Measurements from ENCODE around the gene TMPRSS3.

Gene TMPRSS3

DNA sequence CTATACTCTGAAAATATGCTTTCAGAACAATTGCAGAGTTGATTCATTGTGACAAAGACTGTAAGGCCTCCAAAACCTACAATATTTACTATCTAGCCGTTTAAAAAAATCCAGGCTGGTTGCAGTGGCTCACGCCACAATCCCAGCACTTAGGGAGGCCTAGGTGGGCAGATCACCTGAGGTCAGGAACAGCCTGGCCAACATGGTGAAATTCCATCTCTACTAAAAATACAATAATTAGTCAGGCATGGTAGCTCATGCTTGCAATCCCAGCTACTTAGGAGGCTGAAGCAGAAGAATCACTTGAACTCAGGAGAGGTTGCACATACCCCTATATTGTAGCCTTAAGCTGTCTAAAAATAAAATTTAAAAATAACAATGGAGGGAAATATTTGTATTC is 39.8 kb downstream of the TMPRSS3 start (continued):
- TF ChIP-seq, protein P1, sequence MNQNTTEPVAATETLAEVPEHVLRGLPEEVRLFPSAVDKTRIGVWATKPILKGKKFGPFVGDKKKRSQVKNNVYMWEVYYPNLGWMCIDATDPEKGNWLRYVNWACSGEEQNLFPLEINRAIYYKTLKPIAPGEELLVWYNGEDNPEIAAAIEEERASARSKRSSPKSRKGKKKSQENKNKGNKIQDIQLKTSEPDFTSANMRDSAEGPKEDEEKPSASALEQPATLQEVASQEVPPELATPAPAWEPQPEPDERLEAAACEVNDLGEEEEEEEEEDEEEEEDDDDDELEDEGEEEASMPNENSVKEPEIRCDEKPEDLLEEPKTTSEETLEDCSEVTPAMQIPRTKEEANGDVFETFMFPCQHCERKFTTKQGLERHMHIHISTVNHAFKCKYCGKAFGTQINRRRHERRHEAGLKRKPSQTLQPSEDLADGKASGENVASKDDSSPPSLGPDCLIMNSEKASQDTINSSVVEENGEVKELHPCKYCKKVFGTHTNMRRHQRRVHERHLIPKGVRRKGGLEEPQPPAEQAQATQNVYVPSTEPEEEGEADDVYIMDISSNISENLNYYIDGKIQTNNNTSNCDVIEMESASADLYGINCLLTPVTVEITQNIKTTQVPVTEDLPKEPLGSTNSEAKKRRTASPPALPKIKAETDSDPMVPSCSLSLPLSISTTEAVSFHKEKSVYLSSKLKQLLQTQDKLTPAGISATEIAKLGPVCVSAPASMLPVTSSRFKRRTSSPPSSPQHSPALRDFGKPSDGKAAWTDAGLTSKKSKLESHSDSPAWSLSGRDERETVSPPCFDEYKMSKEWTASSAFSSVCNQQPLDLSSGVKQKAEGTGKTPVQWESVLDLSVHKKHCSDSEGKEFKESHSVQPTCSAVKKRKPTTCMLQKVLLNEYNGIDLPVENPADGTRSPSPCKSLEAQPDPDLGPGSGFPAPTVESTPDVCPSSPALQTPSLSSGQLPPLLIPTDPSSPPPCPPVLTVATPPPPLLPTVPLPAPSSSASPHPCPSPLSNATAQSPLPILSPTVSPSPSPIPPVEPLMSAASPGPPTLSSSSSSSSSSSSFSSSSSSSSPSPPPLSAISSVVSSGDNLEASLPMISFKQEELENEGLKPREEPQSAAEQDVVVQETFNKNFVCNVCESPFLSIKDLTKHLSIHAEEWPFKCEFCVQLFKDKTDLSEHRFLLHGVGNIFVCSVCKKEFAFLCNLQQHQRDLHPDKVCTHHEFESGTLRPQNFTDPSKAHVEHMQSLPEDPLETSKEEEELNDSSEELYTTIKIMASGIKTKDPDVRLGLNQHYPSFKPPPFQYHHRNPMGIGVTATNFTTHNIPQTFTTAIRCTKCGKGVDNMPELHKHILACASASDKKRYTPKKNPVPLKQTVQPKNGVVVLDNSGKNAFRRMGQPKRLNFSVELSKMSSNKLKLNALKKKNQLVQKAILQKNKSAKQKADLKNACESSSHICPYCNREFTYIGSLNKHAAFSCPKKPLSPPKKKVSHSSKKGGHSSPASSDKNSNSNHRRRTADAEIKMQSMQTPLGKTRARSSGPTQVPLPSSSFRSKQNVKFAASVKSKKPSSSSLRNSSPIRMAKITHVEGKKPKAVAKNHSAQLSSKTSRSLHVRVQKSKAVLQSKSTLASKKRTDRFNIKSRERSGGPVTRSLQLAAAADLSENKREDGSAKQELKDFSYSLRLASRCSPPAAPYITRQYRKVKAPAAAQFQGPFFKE (tag by site-specific recombination; IDR thresholded peaks at IDR 0.05; ENCODE audit: borderline replicate concordance) = no peak
- TF ChIP-seq ZNF626 (tag by site-specific recombination; IDR thresholded peaks at IDR 0.05) (no peak), ZNF48 (tag by site-specific recombination; IDR thresholded peaks at IDR 0.05) (no peak), TCF7L2 (IDR thresholded peaks at IDR 0.05; ENCODE audit: borderline replicate concordance, low read depth, low read length) (no peak), ZNF146 (tag by site-specific recombination; IDR thresholded peaks at IDR 0.05) (no peak), ZIC2 (tag by site-specific recombination; IDR thresholded peaks at IDR 0.05) (no peak), ZNF155 (tag by site-specific recombination; IDR thresholded peaks at IDR 0.05) (no peak), ZNF610 (tag by site-specific recombination; IDR thresholded peaks at IDR 0.05; ENCODE audit: borderline replicate concordance) (no peak), ZBTB21 (tag by site-specific recombination; IDR thresholded peaks at IDR 0.05) (no peak), YY2 (tag by site-specific recombination; IDR thresholded peaks at IDR 0.05) (no peak), ZNF112 (tag by site-specific recombination; IDR thresholded peaks at IDR 0.05) (no peak)
- TF ChIP-seq, protein P2, sequence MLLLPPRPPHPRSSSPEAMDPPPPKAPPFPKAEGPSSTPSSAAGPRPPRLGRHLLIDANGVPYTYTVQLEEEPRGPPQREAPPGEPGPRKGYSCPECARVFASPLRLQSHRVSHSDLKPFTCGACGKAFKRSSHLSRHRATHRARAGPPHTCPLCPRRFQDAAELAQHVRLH (tag by site-specific recombination; IDR thresholded peaks at IDR 0.05) = no peak

DNA sequence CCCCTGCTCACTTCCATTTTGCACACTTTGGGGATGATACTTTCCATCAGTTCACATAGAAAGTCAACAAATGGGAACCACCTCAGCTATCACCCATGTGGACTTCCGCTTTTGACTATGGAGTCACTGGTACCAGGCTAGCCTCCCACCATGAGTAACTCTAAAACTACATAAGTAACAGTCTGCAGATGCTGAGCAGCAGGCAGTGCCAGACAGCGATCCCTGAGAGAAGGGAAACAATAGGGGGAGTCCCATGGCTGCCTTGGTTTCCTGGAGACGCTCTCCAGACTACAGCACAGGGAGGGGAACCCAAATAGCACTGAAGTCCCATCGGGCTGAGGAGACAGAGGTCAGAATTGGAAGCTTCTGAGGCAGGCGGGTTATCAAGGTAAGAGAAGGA is 42.2 kb downstream of the TMPRSS3 start:
- Histone ChIP-seq H3K36me3 (ENCODE audit: control insufficient read depth in 2 of 2, insufficient read depth in 1 of 2, low read length in 2 of 2) (no peaks in the 10 kb centered on the region), H3K4me1 (ENCODE audit: control insufficient read depth, insufficient read depth, low read length) (no peaks in the 10 kb centered on the region), H3K9me3 (ENCODE audit: control insufficient read depth, insufficient read depth, low read depth, low read length) (no peaks in the 10 kb centered on the region), H3K27ac (ENCODE audit: extremely low read depth, low read depth, low read length) (no peak overlapping the region), H3K4me3 (ENCODE audit: low read depth, low read length) (no peak overlapping the region)
- ChIA-PET CTCF (interaction anchor here (0.6 to 1.7 kb wide), 3 partner anchors 28 to 156 kb away, joined by 4 to 6 read pairs (median 5); no protein-coding TSS in a partner anchor), POLR2A (interaction anchor here (0.9 kb wide), 1 partner anchor 12 kb away, joined by 3 read pairs; no protein-coding TSS in a partner anchor)
- no peak for TF ChIP-seq ZNF24 (tag by site-specific recombination; IDR thresholded peaks at IDR 0.05)
- TF ChIP-seq ZNF596 (tag by site-specific recombination; IDR thresholded peaks at IDR 0.05) = no peak
- TF ChIP-seq, protein P3, sequence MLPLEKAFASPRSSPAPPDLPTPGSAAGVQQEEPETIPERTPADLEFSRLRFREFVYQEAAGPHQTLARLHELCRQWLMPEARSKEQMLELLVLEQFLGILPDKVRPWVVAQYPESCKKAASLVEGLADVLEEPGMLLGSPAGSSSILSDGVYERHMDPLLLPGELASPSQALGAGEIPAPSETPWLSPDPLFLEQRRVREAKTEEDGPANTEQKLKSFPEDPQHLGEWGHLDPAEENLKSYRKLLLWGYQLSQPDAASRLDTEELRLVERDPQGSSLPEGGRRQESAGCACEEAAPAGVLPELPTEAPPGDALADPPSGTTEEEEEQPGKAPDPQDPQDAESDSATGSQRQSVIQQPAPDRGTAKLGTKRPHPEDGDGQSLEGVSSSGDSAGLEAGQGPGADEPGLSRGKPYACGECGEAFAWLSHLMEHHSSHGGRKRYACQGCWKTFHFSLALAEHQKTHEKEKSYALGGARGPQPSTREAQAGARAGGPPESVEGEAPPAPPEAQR (tag by site-specific recombination; IDR thresholded peaks at IDR 0.05) = no peak
- no peak for TF ChIP-seq ZSCAN16 (tag by site-specific recombination; IDR thresholded peaks at IDR 0.05)
- no peak for TF ChIP-seq ZBTB8A (tag by site-specific recombination; IDR thresholded peaks at IDR 0.05)
- TF ChIP-seq HOXD13 (CRISPR knock-in tag; IDR thresholded peaks at IDR 0.05; ENCODE audit: borderline replicate concordance) = no peak
- TF ChIP-seq TRIM28 (IDR thresholded peaks at IDR 0.05; ENCODE audit: borderline replicate concordance, low read length) = no peak
- no peak for TF ChIP-seq ZNF473 (tag by site-specific recombination; IDR thresholded peaks at IDR 0.05)
